Measurements from ENCODE around the gene MYLK.

The MYLK gene

GRCh38 chr3:123660141-123660675 is 223.9 kb downstream of the MYLK start:
- Histone ChIP-seq H3K9ac (ENCODE audit: low read length) (no peak overlapping the region), H3K56ac (ENCODE audit: low read length) (no peak overlapping the region), H4K5ac (ENCODE audit: low read length) (no peak overlapping the region), H3K4ac (ENCODE audit: low read depth, low read length) (no peak overlapping the region), H2BK120ac (ENCODE audit: low read depth, low read length) (no peak overlapping the region), H3K18ac (ENCODE audit: low read length) (no peak overlapping the region), H3K4me3 (ENCODE audit: low read length) (no peak overlapping the region), H3K79me1 (ENCODE audit: low read length) (no peaks in the 10 kb centered on the region), H3K36me3 (ENCODE audit: control insufficient read depth, insufficient read depth, low read length) (no peaks in the 10 kb centered on the region), H4K8ac (ENCODE audit: low read depth, low read length) (no peak overlapping the region), H3K23ac (ENCODE audit: low read length) (no peak overlapping the region), H3K4me1 (ENCODE audit: control insufficient read depth, low read depth, low read length) (no peaks in the 10 kb centered on the region), H3K4me2 (ENCODE audit: low read length) (no peak overlapping the region), H3K79me2 (ENCODE audit: control insufficient read depth, insufficient read depth, low read length) (no peaks in the 10 kb centered on the region), H2AK5ac (ENCODE audit: low read length) (no peak overlapping the region), H3K27me3 (ENCODE audit: insufficient read depth, low read length, poor library complexity) (no peaks in the 10 kb centered on the region), H2BK15ac (replicated peaks; ENCODE audit: low read depth) (no peak overlapping the region), H3K27ac (ENCODE audit: low read depth, low read length) (no peak overlapping the region), H2BK5ac (ENCODE audit: low read length) (no peak overlapping the region)
- DNase-seq = no peak
- WGBS (ENCODE audit: extremely low coverage, insufficient coverage, low lambda C conversion rate) = no CpG with 5 or more reads among the region's 3 CpGs

DNA sequence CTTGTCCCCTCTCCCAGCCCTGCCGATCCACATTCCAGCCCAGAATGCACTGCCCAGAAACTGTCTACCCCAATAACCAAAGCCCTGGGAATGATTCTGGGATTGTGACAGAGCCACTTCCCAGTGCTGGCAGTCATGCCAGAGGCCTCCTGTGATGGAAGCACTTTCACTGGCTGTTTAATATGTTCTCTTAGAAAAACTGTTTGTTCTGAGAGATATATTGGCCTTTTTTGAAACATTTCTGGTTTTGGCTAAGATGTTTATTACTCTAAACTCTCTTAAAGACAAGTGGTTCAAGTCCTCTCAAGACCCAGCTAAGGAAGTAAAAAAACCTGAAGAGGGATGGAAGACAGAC is 225.3 kb downstream of the MYLK start:
- H3K4ac ChIP-seq (ENCODE audit: low read depth, low read length) = no peak overlapping the region
- no peak overlapping the region for H3K4me3 ChIP-seq (ENCODE audit: low read length)
- no peak overlapping the region for H2AK5ac ChIP-seq (ENCODE audit: low read length)
- H4K5ac ChIP-seq (ENCODE audit: low read length) = no peak overlapping the region
- no peak overlapping the region for H3K23ac ChIP-seq (ENCODE audit: low read length)
- no peak overlapping the region for H4K8ac ChIP-seq (ENCODE audit: low read depth, low read length)
- H3K27me3 ChIP-seq (ENCODE audit: insufficient read depth, low read length, poor library complexity) = no peaks in the 10 kb centered on the region
- no peak overlapping the region for H3K56ac ChIP-seq (ENCODE audit: low read length)
- H3K4me1 ChIP-seq (ENCODE audit: control insufficient read depth, low read depth, low read length) = no peaks in the 10 kb centered on the region
- H3K27ac ChIP-seq (ENCODE audit: low read depth, low read length) = no peak overlapping the region
- H3K79me1 ChIP-seq (ENCODE audit: low read length) = no peaks in the 10 kb centered on the region
- no peak overlapping the region for H3K18ac ChIP-seq (ENCODE audit: low read length)
- DNase-seq = no peak
- H3K4me2 ChIP-seq (ENCODE audit: low read length) = no peak overlapping the region
- H3K9ac ChIP-seq (ENCODE audit: low read length) = no peak overlapping the region
- no CpG with 5 or more reads among the region's 1 CpG for WGBS (ENCODE audit: extremely low coverage, insufficient coverage, low lambda C conversion rate)
- no peak overlapping the region for H2BK120ac ChIP-seq (ENCODE audit: low read depth, low read length)
- H2BK5ac ChIP-seq (ENCODE audit: low read length) = no peak overlapping the region
- no peaks in the 10 kb centered on the region for H3K79me2 ChIP-seq (ENCODE audit: control insufficient read depth, insufficient read depth, low read length)
- no peaks in the 10 kb centered on the region for H3K36me3 ChIP-seq (ENCODE audit: control insufficient read depth, insufficient read depth, low read length)
- no peak overlapping the region for H2BK15ac ChIP-seq (replicated peaks; ENCODE audit: low read depth)

DNA sequence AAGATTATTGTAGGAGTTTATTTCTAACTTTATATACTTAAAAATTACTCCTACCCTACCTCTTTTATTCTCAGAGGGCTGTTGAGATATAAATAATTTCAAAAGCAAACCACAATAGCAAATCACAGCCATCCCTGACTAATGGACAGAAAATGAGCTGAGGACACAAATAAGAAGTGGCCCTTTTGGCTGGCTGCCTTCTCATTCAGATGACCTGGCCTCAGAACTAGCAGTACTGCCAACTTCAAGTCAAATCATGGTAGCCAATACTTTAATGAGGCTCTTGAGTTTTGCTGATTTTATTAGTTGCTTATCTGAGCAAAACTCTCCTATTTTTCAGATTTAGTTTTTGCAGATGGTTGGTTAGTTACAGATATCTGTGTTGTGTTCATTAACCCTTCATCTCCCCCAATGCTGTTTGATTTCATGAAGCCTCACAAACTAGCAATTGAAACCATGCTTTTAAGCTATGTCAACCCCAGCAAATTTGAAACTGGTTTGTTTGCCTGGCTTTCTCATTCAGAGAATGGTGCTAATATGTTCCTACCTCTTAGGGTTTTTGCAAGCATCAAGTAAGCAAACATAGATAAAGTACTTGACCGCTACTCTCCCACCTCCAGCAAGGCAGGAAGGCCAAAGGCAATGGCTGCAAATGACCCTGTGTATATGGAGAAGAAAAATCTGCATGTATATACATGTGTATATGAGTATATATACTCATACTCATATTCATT is 225.8 kb downstream of the MYLK start:
- Histone ChIP-seq H3K36me3 (ENCODE audit: control insufficient read depth, insufficient read depth, low read length) (no peaks in the 10 kb centered on the region), H2BK5ac (ENCODE audit: low read length) (no peak overlapping the region), H3K4me3 (ENCODE audit: low read length) (no peak overlapping the region), H3K4ac (ENCODE audit: low read depth, low read length) (no peak overlapping the region), H4K8ac (ENCODE audit: low read depth, low read length) (no peak overlapping the region), H4K5ac (ENCODE audit: low read length) (no peak overlapping the region), H2AK5ac (ENCODE audit: low read length) (no peak overlapping the region), H3K18ac (ENCODE audit: low read length) (no peak overlapping the region), H3K79me2 (ENCODE audit: control insufficient read depth, insufficient read depth, low read length) (no peaks in the 10 kb centered on the region), H3K79me1 (ENCODE audit: low read length) (no peaks in the 10 kb centered on the region), H3K56ac (ENCODE audit: low read length) (no peak overlapping the region), H3K23ac (ENCODE audit: low read length) (no peak overlapping the region), H3K4me2 (ENCODE audit: low read length) (no peak overlapping the region), H3K9ac (ENCODE audit: low read length) (no peak overlapping the region), H2BK120ac (ENCODE audit: low read depth, low read length) (no peak overlapping the region), H3K27me3 (ENCODE audit: insufficient read depth, low read length, poor library complexity) (no peaks in the 10 kb centered on the region), H3K4me1 (ENCODE audit: control insufficient read depth, low read depth, low read length) (no peaks in the 10 kb centered on the region), H2BK15ac (replicated peaks; ENCODE audit: low read depth) (no peak overlapping the region), H3K27ac (ENCODE audit: low read depth, low read length) (no peak overlapping the region)
- no CpG with 5 or more reads among the region's 1 CpG for WGBS (ENCODE audit: extremely low coverage, insufficient coverage, low lambda C conversion rate)
- DNase-seq = no peak

GRCh38 chr3:123657568-123657967 is 226.6 kb downstream of the MYLK start:
- no peak overlapping the region for H3K18ac ChIP-seq (ENCODE audit: low read length)
- WGBS (ENCODE audit: extremely low coverage, insufficient coverage, low lambda C conversion rate) = no CpG with 5 or more reads among the region's 6 CpGs
- H2AK5ac ChIP-seq (ENCODE audit: low read length) = no peak overlapping the region
- H3K79me2 ChIP-seq (ENCODE audit: control insufficient read depth, insufficient read depth, low read length) = no peaks in the 10 kb centered on the region
- no peak overlapping the region for H2BK5ac ChIP-seq (ENCODE audit: low read length)
- H3K56ac ChIP-seq (ENCODE audit: low read length) = no peak overlapping the region
- H3K4me2 ChIP-seq (ENCODE audit: low read length) = no peak overlapping the region
- H3K27me3 ChIP-seq (ENCODE audit: insufficient read depth, low read length, poor library complexity) = no peaks in the 10 kb centered on the region
- no peak for DNase-seq
- no peak overlapping the region for H3K27ac ChIP-seq (ENCODE audit: low read depth, low read length)
- no peak overlapping the region for H2BK120ac ChIP-seq (ENCODE audit: low read depth, low read length)
- no peak overlapping the region for H4K8ac ChIP-seq (ENCODE audit: low read depth, low read length)
- H3K4ac ChIP-seq (ENCODE audit: low read depth, low read length) = no peak overlapping the region
- H3K36me3 ChIP-seq (ENCODE audit: control insufficient read depth, insufficient read depth, low read length) = no peaks in the 10 kb centered on the region
- no peaks in the 10 kb centered on the region for H3K4me1 ChIP-seq (ENCODE audit: control insufficient read depth, low read depth, low read length)
- H3K9ac ChIP-seq (ENCODE audit: low read length) = no peak overlapping the region
- no peaks in the 10 kb centered on the region for H3K79me1 ChIP-seq (ENCODE audit: low read length)
- no peak overlapping the region for H3K23ac ChIP-seq (ENCODE audit: low read length)
- no peak overlapping the region for H3K4me3 ChIP-seq (ENCODE audit: low read length)
- H4K5ac ChIP-seq (ENCODE audit: low read length) = no peak overlapping the region
- H2BK15ac ChIP-seq (replicated peaks; ENCODE audit: low read depth) = no peak overlapping the region

GRCh38 chr3:123657111-123657510 is 227.0 kb downstream of the MYLK start:
- Histone ChIP-seq H3K23ac (ENCODE audit: low read length) (no peak overlapping the region), H3K4me1 (ENCODE audit: control insufficient read depth, low read depth, low read length) (no peaks in the 10 kb centered on the region), H3K27ac (ENCODE audit: low read depth, low read length) (no peak overlapping the region), H2BK5ac (ENCODE audit: low read length) (no peak overlapping the region), H3K79me1 (ENCODE audit: low read length) (no peaks in the 10 kb centered on the region), H3K4ac (ENCODE audit: low read depth, low read length) (no peak overlapping the region), H4K5ac (ENCODE audit: low read length) (no peak overlapping the region), H3K27me3 (ENCODE audit: insufficient read depth, low read length, poor library complexity) (no peaks in the 10 kb centered on the region), H2BK120ac (ENCODE audit: low read depth, low read length) (no peak overlapping the region), H4K8ac (ENCODE audit: low read depth, low read length) (no peak overlapping the region), H2AK5ac (ENCODE audit: low read length) (no peak overlapping the region), H3K4me3 (ENCODE audit: low read length) (no peak overlapping the region), H3K18ac (ENCODE audit: low read length) (no peak overlapping the region), H3K36me3 (ENCODE audit: control insufficient read depth, insufficient read depth, low read length) (no peaks in the 10 kb centered on the region), H2BK15ac (replicated peaks; ENCODE audit: low read depth) (no peak overlapping the region), H3K79me2 (ENCODE audit: control insufficient read depth, insufficient read depth, low read length) (no peaks in the 10 kb centered on the region), H3K56ac (ENCODE audit: low read length) (no peak overlapping the region), H3K9ac (ENCODE audit: low read length) (no peak overlapping the region), H3K4me2 (ENCODE audit: low read length) (no peak overlapping the region)
- no peak for DNase-seq
- WGBS (ENCODE audit: extremely low coverage, insufficient coverage, low lambda C conversion rate) = no CpG with 5 or more reads among the region's 10 CpGs

- Histone ChIP-seq H3K27me3 (ENCODE audit: insufficient read depth, low read length, poor library complexity) (no peaks in the 10 kb centered on the region), H3K79me2 (ENCODE audit: control insufficient read depth, insufficient read depth, low read length) (no peaks in the 10 kb centered on the region), H3K18ac (ENCODE audit: low read length) (no peak overlapping the region), H2AK5ac (ENCODE audit: low read length) (no peak overlapping the region), H3K56ac (ENCODE audit: low read length) (no peak overlapping the region), H3K23ac (ENCODE audit: low read length) (no peak overlapping the region), H2BK120ac (ENCODE audit: low read depth, low read length) (no peak overlapping the region), H3K4me2 (ENCODE audit: low read length) (no peak overlapping the region), H3K4me3 (ENCODE audit: low read length) (no peak overlapping the region), H2BK5ac (ENCODE audit: low read length) (no peak overlapping the region), H3K4me1 (ENCODE audit: control insufficient read depth, low read depth, low read length) (no peaks in the 10 kb centered on the region), H3K79me1 (ENCODE audit: low read length) (no peaks in the 10 kb centered on the region), H3K36me3 (ENCODE audit: control insufficient read depth, insufficient read depth, low read length) (no peaks in the 10 kb centered on the region), H4K8ac (ENCODE audit: low read depth, low read length) (no peak overlapping the region), H4K5ac (ENCODE audit: low read length) (no peak overlapping the region), H2BK15ac (replicated peaks; ENCODE audit: low read depth) (no peak overlapping the region), H3K4ac (ENCODE audit: low read depth, low read length) (no peak overlapping the region), H3K27ac (ENCODE audit: low read depth, low read length) (no peak overlapping the region), H3K9ac (ENCODE audit: low read length) (no peak overlapping the region)
- no CpG with 5 or more reads among the region's 2 CpGs for WGBS (ENCODE audit: extremely low coverage, insufficient coverage, low lambda C conversion rate)
- peak; percentile 33 for DNase-seq
Measured at GRCh38 chr3:123656691-123657090, 227.4 kb downstream of the MYLK start.
